Muscle of back (tissue), 11 donors: ENCODE results near the gene STRIT1. TPM values are rescaled to one million over a fixed set of nuclear protein-coding genes. Genes with fewer than 3 reads are reported as not detected.
"Not testable (repeated sequence)": the region's sequence is repeated elsewhere in the genome, so short reads cannot be mapped to it uniquely, and the experiment has no call there.

Experiments
- DNase-seq, 3 donors: peaks; one replicate each; pipeline versions ENCODE4 v3.0.0 to v3.0.0-alpha.2; 2013
- polyA plus RNA-seq, 10 donors: library from polyadenylated mRNA; unstranded; fragments of 120-200 nt; gene quantifications; one replicate each; pipeline ENCODE4 v1.2.1, GENCODE V29; 2013; ENCODE audit not compliant: insufficient read length in 10 of 10

Gene STRIT1
- polyA plus RNA-seq, 10 donors, result 13.5 to 82.6 (median 46.8) TPM

- DNase-seq, result not testable (repeated sequence)
Observed at GRCh38 chr3:155275159-155275754, 18.2 kb downstream of the STRIT1 start.

- DNase-seq, result not testable (repeated sequence)
Observed at GRCh38 chr3:155274435-155274834, 19.0 kb downstream of the STRIT1 start.

GRCh38 chr3:155271343-155271613 lies 22.2 kb downstream of the STRIT1 start:
- DNase-seq, result no peak

GRCh38 chr3:155270485-155271342 lies 22.8 kb downstream of the STRIT1 start:
- DNase-seq, result no peak

- DNase-seq, result no peak
Observed at GRCh38 chr3:155270063-155270462, 23.4 kb downstream of the STRIT1 start.

- not testable (repeated sequence) for DNase-seq
Observed at GRCh38 chr3:155262855-155263254, 30.6 kb downstream of the STRIT1 start.

GRCh38 chr3:155262295-155262694 lies 31.2 kb downstream of the STRIT1 start:
- DNase-seq, result no peak

- no peak for DNase-seq
Observed at GRCh38 chr3:155254445-155254844, 39.0 kb downstream of the STRIT1 start.

GRCh38 chr3:155252535-155252934 lies 40.9 kb downstream of the STRIT1 start:
- peak in 1 of 3 donors; percentile 56 for DNase-seq

GRCh38 chr3:155252021-155252420 lies 41.5 kb downstream of the STRIT1 start:
- DNase-seq, result no peak

GRCh38 chr3:155248531-155249187 lies 44.8 kb downstream of the STRIT1 start:
- DNase-seq, result no peak

GRCh38 chr3:155244699-155245098 lies 48.8 kb downstream of the STRIT1 start:
- no peak for DNase-seq

GRCh38 chr3:155244216-155244615 lies 49.3 kb downstream of the STRIT1 start:
- peak in 2 of 3 donors; percentile 67 to 83 for DNase-seq

- DNase-seq, result no peak
Observed at GRCh38 chr3:155243512-155243921, 50.0 kb downstream of the STRIT1 start.

GRCh38 chr3:155242342-155242741 lies 51.1 kb downstream of the STRIT1 start:
- DNase-seq, result peak in 1 of 3 donors; percentile 48

GRCh38 chr3:155241579-155241978 lies 51.9 kb downstream of the STRIT1 start:
- peak; percentile 72 to 78 (median 78) for DNase-seq

Other genes with a start within 250 kb of the STRIT1 start
- 10 to 100 TPM in 7 of 10 donors, 1 to 10 TPM in 3; 5.4 to 29.5 (median 14.5) TPM for gene MME, start 213.4 kb downstream of the STRIT1 start, polyA plus RNA-seq